KMS-11 (cell line): ENCODE measurements around the gene MTHFSD.

Source experiments
- H2AFZ ChIP-seq: fragments of 200-600 bp; sonication (generic); 2 replicates; pipeline ENCODE4 v1.6.1; 2016; ENCODE audit warnings: antibody characterized with exemption, mixed run types, low read depth
- H3K27ac ChIP-seq: fragments of 200-600 bp; sonication (generic); 2 replicates; pipeline ENCODE4 v1.6.1; 2016; ENCODE audit warnings: mild to moderate bottlenecking, mixed run types
- H3K27me3 ChIP-seq: fragments of 200-600 bp; sonication (generic); 2 replicates; pipeline ENCODE4 v1.6.1; 2017; ENCODE audit warnings: mild to moderate bottlenecking, low read depth, mixed run types, moderate library complexity; ENCODE audit not compliant: insufficient read depth
- H3K36me3 ChIP-seq: fragments of 200-600 bp; sonication (generic); 2 replicates; pipeline ENCODE4 v1.6.1; 2017; ENCODE audit warnings: mild to moderate bottlenecking, mixed run types; ENCODE audit not compliant: insufficient read depth
- H3K4me1 ChIP-seq: fragments of 200-600 bp; sonication (generic); 2 replicates; pipeline ENCODE4 v1.6.1; 2016; ENCODE audit warnings: mild to moderate bottlenecking, low read depth, mixed run types; ENCODE audit not compliant: poor library complexity, severe bottlenecking
- H3K4me2 ChIP-seq: fragments of 200-600 bp; sonication (generic); 2 replicates; pipeline ENCODE4 v1.7.0; 2016; ENCODE audit warnings: mild to moderate bottlenecking, mixed run types
- H3K4me3 ChIP-seq: fragments of 200-600 bp; sonication (generic); IDR thresholded peaks from 2 replicates; pipeline ENCODE4 v1.6.1; 2017; ENCODE audit warnings: low read depth, low read length, mixed read lengths; ENCODE audit not compliant: insufficient read depth
- H3K79me2 ChIP-seq: fragments of 200-600 bp; sonication (generic); 2 replicates; pipeline ENCODE4 v1.6.1; 2016; ENCODE audit warnings: low read depth, mixed run types; ENCODE audit not compliant: insufficient read depth
- H3K9ac ChIP-seq: fragments of 200-600 bp; sonication (generic); 2 replicates; pipeline ENCODE4 v1.6.1; 2016; ENCODE audit warnings: mild to moderate bottlenecking, mixed run types
- H4K20me1 ChIP-seq: fragments of 200-600 bp; sonication (generic); 2 replicates; pipeline ENCODE4 v1.6.1; 2016; ENCODE audit warnings: mild to moderate bottlenecking, mixed run types; ENCODE audit not compliant: insufficient read depth
- CTCF ChIP-seq: fragments of 200-600 bp; sonication (generic); conservative IDR thresholded peaks from 2 replicates; pipeline ENCODE4 v1.6.1; 2017; ENCODE audit warnings: low read depth, mild to moderate bottlenecking, antibody characterized with exemption, low read length, moderate library complexity, mixed read lengths

Gene MTHFSD

DNA sequence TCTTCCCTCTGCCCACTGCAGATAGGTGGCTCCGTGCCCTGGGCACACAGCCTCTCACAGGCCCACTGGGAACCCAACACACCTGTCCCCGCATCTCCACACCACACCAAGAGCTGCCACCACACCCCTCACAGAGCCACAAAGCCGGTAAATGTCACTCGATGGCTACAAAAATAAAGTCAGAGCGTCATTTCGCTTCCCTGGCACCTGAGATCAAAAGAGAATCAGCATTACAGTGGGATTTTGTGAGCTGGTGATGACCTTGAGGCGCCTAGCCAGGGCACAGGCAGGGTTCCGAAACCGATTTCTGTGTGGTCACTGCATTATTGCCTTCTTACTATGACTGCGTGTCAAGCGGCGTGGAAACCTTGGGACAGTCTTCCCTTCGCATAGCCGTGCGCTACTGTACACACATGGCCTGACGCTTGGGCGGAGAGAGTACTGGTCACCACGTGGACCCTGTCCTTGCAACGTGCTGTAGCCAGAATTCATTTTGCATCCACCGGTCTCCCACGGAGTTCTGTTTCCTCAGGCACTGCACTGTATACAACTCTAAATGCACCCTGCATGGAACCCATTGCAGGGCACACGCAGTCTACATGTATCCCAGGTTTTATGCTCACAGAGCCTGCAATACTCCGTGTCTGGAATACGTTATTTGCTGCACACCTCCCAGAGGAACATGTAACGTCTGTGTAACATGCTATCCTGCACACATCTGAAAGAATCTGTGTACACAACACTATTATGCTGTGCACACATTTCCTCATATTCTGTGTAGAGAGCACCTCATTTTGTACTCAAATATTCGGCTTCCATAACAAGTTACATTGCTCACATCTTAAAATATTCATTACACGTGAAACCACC, 50.5 kb downstream of the MTHFSD start:
- no peak for TF ChIP-seq CTCF
- no peaks in the 10 kb centered on the region for H3K36me3 ChIP-seq

DNA sequence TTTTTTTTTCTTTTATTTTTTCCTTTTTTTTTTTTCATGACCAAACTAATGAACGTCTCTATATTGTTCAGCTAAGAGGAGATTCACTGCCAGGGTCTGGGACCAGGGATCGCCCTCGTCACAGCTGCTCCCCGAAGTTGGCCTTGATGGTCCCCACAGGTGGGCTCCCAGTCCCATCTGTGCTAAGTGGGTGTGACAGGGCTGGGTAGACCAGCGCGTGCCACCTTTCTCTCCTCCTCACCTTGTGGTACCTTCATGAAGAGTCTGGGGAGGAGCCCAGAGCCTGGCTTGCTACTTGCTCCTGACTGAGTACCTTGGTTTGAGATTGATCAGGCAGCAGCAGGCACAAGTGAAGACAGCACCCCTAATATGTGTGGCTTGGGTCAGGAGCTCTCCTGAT, 51.2 kb downstream of the MTHFSD start:
- no peak for TF ChIP-seq CTCF
- no peak overlapping the region for H3K27ac ChIP-seq
- no peaks in the 10 kb centered on the region for H4K20me1 ChIP-seq
- H2AFZ ChIP-seq, result no peak overlapping the region
- H3K36me3 ChIP-seq, result no peaks in the 10 kb centered on the region
- H3K9ac ChIP-seq, result no peak overlapping the region
- H3K79me2 ChIP-seq, result no peaks in the 10 kb centered on the region
- no peak overlapping the region for H3K4me2 ChIP-seq
- H3K4me3 ChIP-seq, result no peak overlapping the region
- no peaks in the 10 kb centered on the region for H3K4me1 ChIP-seq
- peaks cover 67% of the 10 kb centered on the region for H3K27me3 ChIP-seq

More for the DNA sequence above, 50.5 kb downstream of the MTHFSD start:
- Histone ChIP-seq H3K27me3 (peaks cover 65% of the 10 kb centered on the region), H3K79me2 (no peaks in the 10 kb centered on the region), H3K9ac (no peak overlapping the region), H4K20me1 (no peaks in the 10 kb centered on the region), H3K4me3 (no peak overlapping the region), H2AFZ (no peak overlapping the region), H3K4me2 (no peak overlapping the region), H3K27ac (no peak overlapping the region), H3K4me1 (no peaks in the 10 kb centered on the region)

DNA sequence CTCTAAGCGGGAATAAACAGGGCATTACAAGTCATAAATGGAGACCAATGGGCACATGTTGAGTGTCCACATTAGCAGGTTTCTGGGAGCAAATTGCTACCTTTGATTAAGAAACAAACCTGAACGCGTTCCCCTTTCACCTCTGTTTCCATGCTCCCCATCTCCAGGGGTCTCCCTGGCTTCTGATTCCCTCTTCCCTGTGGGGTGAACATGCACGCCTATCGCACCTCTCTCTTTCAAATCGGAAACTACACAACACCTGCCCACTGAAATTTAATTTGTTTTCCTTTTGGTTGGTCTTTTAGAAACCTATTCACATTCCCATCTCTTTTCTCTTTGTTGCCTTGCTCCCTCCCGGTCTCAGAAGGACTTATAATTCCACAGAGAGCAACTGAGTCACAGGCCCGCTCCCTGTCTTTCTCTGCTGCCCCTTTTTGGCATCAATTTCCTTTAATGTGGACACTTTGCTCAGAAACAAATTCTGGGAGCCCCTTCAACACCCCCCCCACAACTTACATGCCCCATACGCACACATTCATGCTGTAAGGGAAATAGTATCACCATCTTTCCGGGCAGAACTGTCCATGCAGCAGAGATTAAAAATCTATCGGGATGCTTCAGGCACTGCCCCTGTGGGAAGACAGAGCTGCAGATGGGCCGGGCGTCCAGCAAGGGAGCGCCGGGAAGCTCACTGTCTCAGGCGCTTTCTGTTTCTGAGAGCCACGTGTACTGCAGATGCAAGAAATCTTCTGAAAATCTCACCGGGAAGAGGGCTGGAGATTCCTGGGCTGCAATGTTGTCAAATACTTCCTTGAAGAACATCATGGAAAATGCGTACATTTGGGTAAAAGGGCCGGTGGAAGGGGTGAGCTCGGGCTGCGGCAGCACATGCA, 51.9 kb downstream of the MTHFSD start:
- H3K4me1 ChIP-seq, result no peaks in the 10 kb centered on the region
- H3K27ac ChIP-seq, result no peak overlapping the region
- H2AFZ ChIP-seq, result no peak overlapping the region
- TF ChIP-seq CTCF, result no peak
- no peak overlapping the region for H3K9ac ChIP-seq
- no peak overlapping the region for H3K4me3 ChIP-seq
- peaks cover 68% of the 10 kb centered on the region for H3K27me3 ChIP-seq
- H4K20me1 ChIP-seq, result no peaks in the 10 kb centered on the region
- H3K36me3 ChIP-seq, result no peaks in the 10 kb centered on the region
- H3K79me2 ChIP-seq, result no peaks in the 10 kb centered on the region
- H3K4me2 ChIP-seq, result no peak overlapping the region

DNA sequence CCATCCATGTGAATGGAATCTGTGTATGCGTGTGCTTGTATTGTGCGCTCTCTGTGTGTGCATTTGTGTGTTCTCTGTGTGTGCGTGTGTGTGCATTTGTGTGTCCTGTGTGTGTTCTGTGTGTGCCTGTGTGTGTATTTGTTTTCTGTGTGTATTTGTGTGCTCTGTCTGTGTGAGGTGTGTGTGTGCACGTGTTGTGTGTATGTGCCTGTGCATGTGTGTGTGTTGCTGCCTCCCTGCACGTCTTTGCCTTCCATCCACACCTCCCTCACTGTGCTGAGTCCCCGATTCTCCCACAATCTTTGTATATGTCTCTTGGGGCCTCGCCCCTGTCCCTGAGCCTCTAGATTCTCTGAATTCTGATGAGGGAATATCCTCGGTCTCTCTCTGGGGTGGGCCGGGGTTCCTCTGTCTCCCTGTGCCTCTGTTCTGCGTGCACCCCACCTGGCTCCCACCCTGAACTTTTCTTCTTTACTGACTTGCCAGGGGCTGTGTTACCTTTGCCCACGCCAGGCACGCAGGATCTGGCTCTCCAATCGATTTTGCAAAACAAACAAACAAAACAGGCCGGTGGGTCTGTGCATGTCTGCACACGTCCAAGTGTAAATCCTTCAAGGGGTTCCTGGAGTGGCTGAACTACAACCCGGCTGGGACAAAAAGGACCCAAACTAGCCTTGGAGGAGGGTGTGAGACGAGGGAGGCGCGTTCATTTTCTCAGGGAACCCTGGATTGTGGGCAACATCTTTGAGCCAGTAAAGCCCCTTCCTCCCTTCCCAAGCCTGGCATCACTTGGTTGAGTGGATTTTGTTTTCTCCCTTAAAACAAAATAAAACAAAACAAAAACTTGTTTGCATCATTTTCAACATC, 52.8 kb downstream of the MTHFSD start:
- H3K36me3 ChIP-seq, result no peaks in the 10 kb centered on the region
- H4K20me1 ChIP-seq, result no peaks in the 10 kb centered on the region

More for the DNA sequence above, 52.8 kb downstream of the MTHFSD start:
- Histone ChIP-seq H2AFZ (no peak overlapping the region), H3K9ac (no peak overlapping the region), H3K4me1 (no peaks in the 10 kb centered on the region), H3K79me2 (no peaks in the 10 kb centered on the region), H3K4me2 (no peak overlapping the region), H3K27me3 (peaks cover 64% of the 10 kb centered on the region), H3K4me3 (no peak overlapping the region), H3K27ac (no peak overlapping the region)
- TF ChIP-seq CTCF, result no peak
